HL-60/S4 treated with retinoic acid at 250 ng/mL for 4 days and 3 days (cell line): ENCODE results near the gene GNG8.

Experiments
- in situ Hi-C: fragments of 300-500 bp; cut with MboI; formaldehyde crosslinking; loops from 2 replicates; pipeline ENCODE4 v1.7.0; 2022; ENCODE audit warnings: low sequenced_read_pairs

The GNG8 gene

DNA sequence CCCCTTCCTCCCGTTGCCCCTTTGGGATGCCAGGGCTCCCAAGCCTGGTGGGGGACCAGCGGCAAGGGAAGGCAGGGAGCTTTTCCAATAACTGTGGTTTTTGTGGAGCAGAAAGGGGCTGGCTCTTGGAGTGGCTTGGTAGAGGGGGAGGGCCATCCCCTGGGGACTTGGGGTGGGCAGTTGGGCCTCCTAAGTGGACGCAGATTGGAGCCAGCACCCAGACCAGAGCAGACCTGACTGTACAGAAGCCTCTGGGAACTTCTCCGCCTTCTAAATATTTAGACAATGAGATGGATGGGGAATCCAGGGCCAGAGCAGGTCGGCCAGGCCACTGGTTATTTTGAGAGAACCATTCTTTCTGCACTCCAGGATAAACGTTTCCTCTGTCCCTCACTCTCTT is 15.3 kb downstream of the GNG8 start:
- in situ Hi-C loops: no loop called here

DNA sequence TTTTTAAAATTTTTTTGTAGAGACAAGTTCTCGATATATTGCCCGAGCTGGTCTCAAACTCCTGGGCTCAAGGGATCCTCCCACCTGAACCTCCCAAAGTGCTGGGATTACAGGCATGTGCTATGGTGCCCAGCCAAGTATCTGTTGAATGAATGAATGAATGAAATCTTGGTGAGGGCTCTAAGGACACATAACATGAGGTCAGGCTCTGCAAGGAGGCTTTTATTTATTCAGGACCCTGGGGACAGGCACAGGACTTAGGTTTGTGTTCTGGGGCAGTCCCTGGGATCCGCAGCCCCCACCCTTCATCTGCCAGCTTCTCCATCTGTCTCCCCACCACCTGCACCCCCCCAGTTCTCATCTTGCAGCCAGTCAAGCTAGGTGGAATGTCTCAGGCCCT is 15.7 kb downstream of the GNG8 start:
- in situ Hi-C loops: no loop called here

DNA sequence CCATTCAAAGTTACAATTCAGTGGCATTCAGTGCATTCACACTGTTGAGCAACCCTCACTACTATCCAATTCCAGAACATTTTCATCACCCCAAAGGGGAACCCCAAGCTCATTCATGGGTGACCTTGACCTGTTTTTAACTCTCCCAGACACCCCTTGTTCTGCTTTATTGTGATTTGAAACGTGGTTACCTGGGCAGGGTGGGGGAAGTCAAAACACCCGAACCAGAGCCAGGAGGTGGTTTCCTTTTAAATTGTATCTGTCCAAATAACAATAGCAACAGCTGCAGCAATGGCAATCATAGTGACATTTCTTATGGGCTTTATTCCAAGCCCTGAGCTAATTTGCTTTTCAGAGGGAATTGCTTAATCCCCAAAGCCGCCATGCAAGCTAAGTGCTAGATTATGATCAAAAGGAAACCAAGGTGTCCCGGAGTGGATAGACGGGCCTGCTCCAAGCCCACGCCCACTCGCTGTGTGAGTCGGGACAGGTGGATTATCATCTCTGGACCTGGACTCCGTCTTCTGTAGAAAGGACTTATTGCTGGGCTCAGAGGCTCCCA is 17.3 kb downstream of the GNG8 start:
- in situ Hi-C loops: no loop called here

DNA sequence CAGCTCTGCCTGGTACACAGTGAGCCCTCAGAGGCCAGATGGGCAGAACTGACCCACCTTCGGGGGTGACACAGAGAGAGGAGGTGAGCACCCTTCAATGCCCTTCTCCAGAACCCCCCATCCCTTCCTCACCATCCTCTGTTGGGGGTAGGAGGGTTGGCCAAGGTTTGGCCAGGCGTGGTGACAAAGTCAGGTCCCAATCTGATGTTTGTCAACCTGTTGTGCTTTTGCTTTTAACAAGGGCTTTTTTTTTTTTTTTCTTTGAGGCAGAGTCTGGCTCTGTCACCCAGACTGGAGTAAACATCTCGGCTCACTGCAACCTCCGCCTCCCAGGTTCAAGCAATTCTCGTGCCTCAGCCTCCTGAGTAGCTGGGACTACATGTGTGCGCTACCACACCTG is 18.4 kb downstream of the GNG8 start:
- in situ Hi-C loops: no loop called here

DNA sequence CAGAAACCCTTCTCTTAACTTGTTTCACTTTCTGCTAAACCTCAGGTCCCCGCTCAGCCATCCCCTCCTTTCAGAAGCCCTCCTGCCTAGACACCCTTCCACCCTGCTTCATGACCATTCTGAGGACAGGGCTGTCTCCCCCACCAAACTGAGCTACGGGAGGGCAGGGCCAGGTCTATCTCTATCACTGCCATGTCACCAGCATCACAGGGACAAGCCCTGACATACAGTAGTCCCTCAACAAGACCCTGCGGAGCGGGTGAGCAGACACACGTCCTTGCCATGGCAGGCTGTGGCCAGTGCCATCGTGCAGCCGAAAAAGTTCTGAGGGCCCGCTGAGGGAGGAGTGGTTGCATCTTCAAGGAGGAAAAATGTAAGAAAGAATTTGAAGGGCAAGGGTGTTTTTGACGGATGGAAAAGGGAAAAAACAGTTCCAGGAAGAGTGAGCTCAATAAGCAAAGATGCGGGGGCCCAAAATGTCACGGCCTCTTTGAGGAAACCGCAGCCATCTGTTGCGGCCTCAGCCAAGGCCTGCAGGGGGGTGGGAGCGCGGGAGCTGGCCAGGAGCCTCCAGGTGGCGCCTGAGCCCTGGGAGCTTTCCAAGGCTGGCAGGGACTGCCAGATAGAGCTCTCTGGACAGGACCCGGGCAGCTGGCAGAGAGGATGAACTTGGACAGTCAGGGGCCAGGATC is 19.2 kb downstream of the GNG8 start:
- in situ Hi-C loops: no loop called here

DNA sequence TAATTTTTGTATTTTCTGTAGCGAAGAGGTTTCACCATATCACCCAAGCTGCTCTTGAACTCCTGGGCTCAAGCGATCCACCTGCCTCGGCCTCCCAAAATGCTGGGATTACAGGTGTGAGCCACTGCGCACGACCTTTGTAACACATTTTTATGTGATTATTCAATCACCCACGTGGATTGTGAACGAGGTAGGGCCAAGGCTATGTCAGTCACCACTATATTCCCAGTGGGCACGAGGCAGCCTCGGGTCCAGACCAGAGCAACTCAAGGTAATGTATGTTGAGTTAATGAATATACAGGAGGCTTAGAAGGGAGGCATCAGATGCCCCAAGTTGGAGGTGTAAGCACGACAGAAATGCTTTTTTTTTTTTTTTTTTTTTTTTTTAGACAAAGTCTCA is 20.0 kb downstream of the GNG8 start:
- in situ Hi-C loops: no loop called here

DNA sequence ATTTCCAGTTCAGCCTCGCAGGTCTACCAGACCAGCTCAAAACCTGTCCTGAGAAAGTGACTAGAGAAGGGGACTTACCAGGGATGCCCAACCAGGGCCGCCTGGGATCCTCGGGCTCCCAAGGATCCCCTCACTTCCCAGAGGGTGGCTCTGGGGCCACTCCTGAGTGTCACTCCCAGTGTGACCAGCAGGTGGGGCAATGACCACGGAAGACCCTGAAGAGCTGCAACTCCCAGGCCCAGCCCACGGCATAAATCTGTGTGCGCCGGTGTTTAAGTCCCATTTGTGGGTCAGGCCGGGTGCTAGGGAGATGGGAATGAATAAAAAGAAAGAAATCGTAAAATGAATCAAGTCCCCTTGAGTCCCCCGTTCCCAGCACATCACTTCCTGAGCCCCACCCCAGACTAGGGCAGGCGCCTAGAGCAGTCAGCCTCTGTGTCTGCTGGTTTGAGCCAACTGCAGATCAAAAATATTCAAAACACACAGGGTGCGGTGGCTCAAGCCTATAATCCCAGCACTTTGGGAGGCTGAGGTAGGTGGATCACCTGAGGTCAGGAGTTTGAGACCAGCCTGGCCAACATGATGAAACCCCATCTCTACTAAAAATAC is 21.8 kb downstream of the GNG8 start:
- in situ Hi-C loops: no loop called here

DNA sequence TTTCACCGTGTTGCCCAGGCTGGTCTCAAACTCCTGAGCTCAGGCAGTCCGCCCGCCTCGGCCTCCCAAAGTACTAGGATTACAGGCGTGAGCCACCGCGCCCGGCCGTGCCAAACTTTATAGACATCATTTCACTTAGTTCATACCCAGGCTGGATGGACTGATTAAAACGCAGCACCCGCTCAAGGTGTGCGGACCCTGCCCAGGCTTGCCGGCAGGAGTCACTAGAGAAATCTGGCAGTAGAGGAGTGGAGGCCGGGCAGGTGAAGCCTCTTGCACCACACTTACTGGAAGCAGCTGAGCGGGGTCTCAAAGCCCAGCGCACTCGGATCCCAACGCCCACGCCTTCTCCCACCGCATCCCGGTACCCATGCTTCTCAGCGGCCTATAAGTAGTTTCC is 22.5 kb downstream of the GNG8 start:
- in situ Hi-C loops: no loop called here

DNA sequence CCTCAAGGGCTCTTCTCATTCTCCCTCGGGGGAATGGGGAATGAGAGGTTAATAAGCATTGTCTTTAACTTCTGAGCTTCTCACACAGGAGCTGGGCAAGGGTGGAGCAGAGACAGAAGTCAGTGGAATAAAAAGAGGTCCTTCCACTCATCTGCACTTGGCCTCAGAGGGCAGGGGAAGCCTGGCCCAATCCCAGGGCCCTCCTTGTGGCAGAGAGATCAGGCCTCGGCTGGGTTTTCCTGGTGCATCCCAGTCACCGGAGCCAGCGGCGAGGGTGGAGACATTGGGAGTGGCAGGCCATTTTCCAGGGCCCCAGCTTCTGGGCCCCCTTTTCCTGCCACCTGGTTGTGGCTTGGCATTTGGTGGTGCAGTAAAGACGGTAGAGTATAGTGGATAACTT is 24.2 kb downstream of the GNG8 start:
- in situ Hi-C loops: no loop called here

DNA sequence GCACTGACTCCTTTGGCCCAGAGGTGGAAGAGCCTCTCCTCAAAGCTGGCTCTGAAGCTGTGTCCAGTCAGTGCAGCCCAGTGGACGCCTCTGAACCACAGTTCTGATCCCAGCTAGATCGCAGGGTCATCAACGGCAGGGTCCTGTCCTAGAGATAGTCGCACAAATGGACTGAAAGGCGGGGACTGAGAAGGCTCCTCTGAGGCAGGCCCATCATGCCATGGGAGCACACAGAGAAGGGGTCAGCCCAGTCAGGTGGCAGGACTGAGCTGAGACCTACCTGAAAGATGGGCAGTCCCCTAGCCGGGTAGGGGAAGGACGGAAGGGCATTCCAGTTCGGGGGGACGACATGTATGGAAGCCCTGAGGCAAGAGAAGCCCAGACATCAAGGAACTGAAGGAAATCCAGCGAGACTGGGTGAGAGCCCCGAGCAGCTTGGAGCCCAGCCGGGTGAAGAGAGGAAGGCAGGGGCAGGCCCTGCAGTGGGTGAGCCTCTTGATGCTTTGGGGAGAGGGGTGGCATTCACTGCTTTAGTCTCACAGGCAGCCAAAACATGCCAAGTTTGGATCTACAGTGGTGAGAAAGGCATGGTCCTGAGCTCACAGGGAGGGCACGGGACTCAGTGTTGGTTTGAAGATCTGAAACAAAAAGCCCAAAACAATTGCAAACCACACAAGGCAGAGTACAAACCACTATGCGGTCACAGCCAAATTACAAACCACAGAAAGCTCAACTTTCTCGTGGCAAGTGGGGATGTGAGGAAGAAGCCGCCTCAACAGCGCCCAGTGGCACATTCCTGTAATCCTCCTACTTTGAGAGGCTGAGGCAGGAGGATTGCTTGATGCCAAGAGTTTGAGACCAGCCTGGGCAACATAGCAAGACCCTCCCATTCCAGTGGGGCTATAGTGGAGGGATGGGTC is 24.9 kb downstream of the GNG8 start:
- in situ Hi-C loops: no loop called here

DNA sequence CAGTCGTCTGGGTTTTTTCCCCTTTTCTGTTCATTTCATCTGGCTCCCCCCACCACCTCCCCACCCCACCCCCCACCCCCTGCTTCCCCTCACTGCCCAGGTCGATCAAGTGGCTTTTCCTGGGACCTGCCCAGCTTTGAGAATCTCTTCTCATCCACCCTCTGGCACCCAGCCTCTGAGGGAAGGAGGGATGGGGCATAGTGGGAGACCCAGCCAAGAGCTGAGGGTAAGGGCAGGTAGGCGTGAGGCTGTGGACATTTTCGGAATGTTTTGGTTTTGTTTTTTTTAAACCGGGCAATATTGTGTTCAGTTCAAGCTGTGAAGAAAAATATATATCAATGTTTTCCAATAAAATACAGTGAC is 25.6 kb downstream of the GNG8 start:
- in situ Hi-C loops: no loop called here

DNA sequence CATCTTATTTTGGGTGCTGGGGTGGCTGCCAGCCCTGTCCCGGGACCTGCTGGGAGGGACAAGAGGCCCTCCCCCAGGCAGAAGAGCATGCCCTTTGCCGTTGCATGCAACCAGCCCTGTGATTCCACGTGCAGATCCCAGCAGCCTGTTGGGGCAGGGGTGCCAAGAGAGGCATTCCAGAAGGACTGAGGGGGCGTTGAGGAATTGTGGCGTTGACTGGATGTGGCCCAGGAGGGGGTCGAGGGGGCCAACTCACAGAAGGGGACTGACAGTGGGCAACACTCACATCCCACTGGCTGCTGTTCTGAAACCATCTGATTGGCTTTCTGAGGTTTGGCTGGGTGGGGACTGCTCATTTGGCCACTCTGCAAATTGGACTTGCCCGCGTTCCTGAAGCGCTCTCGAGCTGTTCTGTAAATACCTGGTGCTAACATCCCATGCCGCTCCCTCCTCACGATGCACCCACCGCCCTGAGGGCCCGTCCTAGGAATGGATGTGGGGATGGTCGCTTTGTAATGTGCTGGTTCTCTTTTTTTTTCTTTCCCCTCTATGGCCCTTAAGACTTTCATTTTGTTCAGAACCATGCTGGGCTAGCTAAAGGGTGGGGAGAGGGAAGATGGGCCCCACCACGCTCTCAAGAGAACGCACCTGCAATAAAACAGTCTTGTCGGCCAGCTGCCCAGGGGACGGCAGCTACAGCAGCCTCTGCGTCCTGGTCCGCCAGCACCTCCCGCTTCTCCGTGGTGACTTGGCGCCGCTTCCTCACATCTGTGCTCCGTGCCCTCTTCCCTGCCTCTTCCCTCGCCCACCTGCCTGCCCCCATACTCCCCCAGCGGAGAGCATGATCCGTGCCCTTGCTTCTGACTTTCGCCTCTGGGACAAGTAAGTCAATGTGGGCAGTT is 26.2 kb downstream of the GNG8 start:
- in situ Hi-C loops: no loop called here

DNA sequence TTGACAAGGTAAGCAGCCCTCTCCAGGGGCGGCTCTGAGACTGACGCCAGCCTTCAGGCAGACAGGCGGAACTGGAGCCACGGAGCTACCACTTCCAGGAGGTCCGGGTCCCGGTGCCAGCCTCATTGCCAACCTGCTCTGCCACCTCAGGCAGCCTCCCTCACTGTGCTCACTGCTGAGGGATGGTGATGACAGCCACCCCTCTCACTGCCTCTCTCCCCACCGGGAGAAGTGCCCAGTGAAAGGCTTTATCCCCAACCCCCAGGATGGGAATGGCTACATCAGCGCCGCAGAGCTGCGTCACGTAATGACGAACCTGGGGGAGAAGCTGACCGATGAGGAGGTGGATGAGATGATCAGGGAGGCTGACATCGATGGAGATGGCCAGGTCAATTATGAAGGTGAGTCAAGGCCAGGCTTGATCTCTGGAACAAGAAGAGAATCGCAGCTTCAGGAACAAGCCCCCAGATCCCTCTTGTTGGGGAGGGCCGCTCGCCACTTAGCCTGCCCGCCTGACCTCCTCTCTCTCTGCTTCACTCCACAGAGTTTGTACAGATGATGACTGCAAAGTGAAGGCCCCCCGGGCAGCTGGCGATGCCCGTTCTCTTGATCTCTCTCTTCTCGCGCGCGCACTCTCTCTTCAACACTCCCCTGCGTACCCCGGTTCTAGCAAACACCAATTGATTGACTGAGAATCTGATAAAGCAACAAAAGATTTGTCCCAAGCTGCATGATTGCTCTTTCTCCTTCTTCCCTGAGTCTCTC is 27.2 kb downstream of the GNG8 start:
- in situ Hi-C loops: no loop called here

DNA sequence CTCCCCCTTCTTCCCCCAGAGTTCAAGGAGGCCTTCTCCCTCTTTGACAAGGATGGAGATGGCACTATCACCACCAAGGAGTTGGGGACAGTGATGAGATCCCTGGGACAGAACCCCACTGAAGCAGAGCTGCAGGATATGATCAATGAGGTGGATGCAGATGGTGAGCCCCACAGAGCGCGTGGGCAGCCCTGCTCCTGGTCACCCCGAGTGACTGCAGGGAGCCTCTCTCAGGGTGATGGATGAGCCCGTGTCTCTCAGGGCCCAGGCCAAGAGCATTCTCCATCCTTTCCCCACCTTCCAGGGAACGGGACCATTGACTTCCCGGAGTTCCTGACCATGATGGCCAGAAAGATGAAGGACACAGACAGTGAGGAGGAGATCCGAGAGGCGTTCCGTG is 27.8 kb downstream of the GNG8 start:
- in situ Hi-C loops: no loop called here

DNA sequence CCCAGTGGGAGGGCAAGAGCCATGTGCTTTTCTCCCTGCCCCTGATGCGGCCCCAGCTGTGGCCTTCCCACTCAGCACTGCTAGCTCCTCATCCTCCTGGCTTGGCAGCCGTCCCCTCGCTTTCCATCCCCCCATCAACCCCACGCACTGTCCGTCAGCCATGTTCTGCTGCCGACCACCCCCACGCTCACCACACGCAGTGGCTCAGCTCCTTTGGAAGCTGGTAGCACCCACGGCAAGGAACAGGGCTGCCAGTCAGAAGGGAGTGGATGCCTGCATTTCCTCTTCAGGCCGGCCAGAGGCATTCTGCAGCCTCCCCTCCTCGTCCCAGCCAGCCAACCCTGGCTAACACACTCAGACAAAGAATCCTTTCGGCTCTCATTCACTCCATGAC is 28.6 kb downstream of the GNG8 start:
- in situ Hi-C loops: no loop called here

DNA sequence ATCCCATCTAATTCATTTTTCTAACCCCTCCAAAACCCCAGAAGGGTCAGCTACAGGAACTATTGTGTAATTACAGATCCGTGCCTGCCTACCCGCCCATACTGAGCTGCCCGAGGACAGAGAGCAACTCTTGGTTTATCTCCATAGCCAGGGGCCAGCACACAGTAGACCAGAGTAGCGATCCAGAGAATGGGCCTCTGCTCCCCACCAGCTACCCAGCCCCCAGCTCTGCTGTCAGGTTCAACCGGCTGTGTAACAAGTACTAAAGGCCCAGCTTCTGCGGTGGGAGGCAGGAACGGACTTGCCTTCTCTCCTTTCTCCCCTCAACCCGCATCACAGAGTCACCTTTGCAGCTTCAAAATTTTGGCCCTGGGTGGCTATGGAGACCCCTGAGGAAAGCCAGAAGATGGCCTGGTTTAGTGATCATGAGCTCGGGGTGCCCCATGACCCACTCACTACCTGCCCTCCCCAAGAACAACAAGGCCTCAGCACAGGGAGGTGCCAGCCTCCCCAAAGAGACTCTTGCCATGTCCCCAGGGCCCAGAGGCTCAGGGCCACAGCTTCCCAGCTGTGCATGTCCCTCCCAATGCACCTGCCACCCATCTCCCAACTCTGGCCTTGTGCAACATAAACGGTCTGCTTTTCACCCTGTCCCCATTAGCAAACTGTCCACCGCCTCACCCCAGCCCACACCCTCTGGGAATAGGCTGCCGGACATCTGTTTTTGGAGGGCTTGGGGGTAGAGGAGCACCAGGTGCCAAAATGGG is 29.1 kb downstream of the GNG8 start:
- in situ Hi-C loops: no loop called here

DNA sequence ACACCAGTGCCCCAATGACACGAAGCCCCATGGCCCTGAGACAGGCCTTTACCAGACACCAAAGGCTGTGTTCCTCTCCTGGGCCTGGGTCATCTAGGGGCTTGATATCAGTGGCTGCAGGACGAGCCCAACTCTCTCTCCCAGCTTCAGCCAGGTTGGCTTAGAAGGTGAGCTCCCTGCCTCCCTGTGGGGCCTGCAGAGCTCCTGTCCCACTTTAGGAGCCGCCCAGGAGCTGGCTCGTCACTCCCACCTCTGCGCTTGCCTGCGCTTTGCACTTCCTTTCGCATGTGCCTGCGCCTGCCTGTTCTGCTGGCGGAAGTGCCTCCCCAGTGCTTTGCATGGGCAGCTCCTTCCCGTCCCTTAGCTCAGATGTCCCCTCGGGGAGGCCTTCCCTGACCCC is 30.0 kb downstream of the GNG8 start:
- in situ Hi-C loops: no loop called here

DNA sequence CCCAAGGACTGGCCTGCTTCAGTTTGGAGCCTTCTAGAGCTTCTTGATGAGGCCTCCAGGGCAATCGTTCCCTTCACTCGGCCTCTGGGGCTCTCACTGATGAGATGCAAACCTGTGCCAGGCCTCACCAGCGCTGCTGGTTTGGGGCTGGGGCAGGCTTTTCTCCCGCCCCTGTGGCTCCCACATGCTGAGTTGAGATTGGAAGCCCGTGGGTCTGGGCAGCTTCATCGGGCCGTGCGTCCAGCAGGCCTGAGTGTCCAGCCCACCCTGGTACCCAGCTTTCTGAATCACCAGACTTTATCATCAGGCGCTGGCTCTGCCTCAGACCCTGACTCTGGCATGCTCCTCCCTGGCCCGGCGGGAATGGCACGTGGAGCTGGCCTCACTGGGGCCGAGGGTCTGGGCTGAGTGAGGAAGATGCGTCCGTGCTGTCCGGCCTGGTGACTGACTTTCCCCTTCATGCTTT is 30.6 kb downstream of the GNG8 start:
- in situ Hi-C loops: no loop called here

DNA sequence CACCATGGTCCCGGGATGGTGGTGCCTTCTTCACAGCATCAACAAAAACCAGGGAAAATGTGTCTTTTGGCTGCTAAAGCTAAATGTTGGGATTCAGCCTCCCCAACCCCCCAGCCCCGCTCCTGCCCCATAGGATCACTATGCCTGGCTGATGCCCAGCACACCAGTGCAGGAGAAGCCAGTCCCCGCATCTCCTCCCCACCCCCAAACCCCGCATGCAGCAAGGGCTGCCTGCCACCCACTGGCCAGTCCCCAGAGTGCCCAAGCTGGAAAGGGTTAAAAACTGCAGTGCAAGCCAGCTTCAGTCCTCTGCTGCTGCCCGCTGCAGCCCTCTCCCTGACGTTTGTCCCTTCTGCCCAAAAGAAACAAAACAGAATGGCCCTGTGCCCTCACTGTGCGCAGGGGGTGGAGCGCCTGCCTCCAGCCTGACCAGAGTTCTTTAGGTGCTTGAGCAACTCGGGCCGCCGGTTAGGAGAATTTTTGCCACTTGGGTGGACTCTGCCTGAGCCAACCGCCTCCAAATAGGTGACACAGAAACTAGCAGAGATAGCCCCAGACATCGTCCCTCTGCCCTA is 31.1 kb downstream of the GNG8 start:
- in situ Hi-C loops: no loop called here
